Head of caudate nucleus (tissue), 42 donors: Measurements from ENCODE around the gene CALM3.
A peak's percentile ranks its signal among the peaks of the same experiment; 100 is the strongest.
"Not testable (repeated sequence)": the region's sequence is repeated elsewhere in the genome, so short reads cannot be mapped to it uniquely, and the experiment has no call there.

Source experiments
- DNase-seq, 42 donors: peaks; one replicate each; pipeline versions ENCODE4 v3.0.0 to v3.0.0-alpha.2; 2020 to 2021; ENCODE audit warnings: mixed read lengths in 7 of 42
- intact Hi-C: fragments of 100-400 bp; cut with DNase I; formaldehyde crosslinking; loops from one replicate; pipeline ENCODE4 v1.15.0; 2022

The CALM3 gene

DNA sequence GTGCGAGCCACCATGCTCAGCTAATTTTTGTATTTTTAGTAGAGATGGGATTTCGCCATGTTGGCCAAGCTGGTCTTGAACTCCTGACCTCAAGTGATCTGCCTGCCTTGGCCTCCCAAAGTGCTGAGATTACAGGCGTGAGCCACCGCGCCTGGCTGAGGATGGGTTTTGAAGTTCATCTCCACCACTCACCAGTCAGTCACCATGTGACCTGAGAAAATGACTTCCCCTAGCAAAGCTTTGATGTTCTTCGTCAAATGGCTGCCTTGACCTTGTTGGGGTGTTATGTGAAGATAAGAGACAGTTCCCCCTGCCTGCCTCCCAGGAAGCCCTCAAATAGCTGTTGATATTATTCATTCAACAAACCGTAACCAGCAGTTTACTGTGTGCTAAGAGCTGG, 27.8 kb downstream of the CALM3 start:
- intact Hi-C loops, DNase-seq: not testable (repeated sequence)

DNA sequence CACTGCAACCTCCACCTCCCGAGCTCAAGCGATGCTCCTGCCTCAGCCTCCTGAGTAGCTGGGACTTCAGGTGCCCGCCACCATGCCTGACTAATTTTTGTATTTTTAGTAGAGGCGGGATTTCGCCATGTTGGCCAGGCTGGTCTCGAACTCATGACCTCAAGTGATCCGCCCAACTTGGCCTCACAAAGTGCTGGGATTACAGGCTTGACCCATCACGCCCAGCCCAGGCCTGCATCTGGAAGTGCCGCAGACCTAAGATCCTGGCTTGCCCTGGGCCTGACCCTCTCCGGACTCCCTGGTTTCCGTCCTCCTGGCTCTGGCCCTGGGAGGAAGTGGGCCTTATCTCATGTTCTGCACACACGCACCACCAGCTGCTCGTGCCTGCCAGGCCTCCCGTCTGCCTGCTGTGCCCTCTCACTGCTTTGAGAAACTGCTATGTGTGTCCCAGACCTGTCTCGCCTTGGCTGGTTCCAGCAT, 28.5 kb downstream of the CALM3 start:
- DNase-seq = no peak
- intact Hi-C loops = no loop called here

GRCh38 chr19:46630586-46631205, 29.6 kb downstream of the CALM3 start:
- no peak for DNase-seq
- intact Hi-C loops = no loop called here

DNA sequence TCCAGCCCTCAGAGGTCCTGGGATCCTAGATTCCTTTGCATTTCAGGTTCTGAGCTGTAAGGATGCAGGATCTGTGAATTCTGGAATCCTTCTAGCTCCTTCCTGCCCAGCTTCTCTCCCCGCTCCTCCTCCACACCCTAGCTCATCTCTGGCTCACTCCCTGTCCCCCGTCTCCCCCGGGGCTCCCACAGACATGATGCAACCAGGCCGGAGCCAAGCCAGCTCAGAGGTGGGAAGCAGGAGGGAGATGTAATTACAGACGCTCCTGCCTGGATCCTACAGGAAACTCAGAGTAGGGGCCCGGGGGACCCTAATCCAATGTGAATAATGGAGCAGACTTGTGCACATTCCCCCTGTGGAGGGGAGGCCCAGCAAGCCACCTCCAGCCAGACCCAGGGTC, 30.4 kb downstream of the CALM3 start:
- intact Hi-C loops = no loop called here
- no peak for DNase-seq

- intact Hi-C loops = no loop called here
Observed at GRCh38 chr19:46633130-46633529, 32.0 kb downstream of the CALM3 start.

DNA sequence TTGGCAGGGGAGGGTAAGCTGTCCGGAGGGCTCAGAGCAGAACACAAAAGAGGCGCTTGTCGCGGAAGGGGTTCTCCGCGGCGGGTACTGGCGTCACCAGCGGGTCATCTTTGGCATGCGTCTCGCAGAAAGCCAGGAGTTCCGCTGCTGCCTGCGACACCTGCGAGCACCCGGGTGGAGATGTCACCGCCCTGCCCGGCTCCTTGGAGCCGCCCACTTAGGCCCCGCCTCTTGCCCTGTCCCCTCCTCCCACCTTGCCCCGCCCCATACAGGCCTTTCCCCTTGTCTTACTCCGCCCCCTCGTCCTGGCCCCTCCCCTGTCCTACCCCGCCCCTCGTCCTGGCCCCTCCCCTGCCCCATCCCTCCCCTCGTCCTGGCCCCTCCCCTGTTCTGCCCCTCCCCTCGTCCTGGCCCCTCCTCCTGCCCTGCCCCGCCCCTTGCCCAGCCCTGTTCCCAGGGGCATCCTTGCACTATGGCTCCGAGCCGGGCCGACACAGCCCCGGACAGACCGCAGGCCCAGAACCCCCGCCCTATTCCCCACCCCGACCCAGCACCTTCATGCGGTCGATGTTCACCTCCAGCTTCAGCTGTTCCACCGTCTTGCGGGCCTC, 33.0 kb downstream of the CALM3 start:
- peak; percentile 62 to 95 (median 84) for DNase-seq

More at GRCh38 chr19:46633130-46633529, 32.0 kb downstream of the CALM3 start:
- no peak for DNase-seq

DNA sequence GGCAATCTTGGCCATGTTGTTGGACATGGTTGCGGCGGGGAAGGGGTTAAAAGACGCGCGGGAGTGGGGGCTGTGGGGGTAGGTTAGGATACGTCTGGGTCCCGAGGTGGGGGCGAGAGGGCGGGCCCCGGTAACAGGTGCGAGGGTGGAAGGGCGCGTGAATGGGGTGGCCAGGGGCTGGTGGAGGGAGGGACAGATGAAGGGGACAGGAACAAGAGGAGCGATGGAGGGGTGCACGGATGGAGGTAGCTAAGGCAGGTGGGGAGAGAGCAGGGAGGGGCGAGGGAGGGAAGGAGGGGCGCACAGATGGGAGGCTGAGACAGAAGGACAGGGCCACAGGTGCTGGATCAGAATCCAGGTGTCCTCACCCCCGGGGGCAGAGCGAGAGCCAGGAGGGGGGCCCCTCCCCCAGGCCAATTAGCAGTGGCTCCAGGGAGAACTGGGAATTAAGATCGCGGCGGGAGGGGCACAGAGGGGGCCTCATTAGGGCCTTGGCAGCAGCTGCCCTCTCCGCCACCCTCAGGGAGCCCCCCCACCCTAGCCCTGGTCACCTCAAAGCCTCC, 33.6 kb downstream of the CALM3 start:
- intact Hi-C loops = no loop called here
- DNase-seq = no peak

More for the DNA sequence above, 33.0 kb downstream of the CALM3 start:
- intact Hi-C loops = no loop called here

DNA sequence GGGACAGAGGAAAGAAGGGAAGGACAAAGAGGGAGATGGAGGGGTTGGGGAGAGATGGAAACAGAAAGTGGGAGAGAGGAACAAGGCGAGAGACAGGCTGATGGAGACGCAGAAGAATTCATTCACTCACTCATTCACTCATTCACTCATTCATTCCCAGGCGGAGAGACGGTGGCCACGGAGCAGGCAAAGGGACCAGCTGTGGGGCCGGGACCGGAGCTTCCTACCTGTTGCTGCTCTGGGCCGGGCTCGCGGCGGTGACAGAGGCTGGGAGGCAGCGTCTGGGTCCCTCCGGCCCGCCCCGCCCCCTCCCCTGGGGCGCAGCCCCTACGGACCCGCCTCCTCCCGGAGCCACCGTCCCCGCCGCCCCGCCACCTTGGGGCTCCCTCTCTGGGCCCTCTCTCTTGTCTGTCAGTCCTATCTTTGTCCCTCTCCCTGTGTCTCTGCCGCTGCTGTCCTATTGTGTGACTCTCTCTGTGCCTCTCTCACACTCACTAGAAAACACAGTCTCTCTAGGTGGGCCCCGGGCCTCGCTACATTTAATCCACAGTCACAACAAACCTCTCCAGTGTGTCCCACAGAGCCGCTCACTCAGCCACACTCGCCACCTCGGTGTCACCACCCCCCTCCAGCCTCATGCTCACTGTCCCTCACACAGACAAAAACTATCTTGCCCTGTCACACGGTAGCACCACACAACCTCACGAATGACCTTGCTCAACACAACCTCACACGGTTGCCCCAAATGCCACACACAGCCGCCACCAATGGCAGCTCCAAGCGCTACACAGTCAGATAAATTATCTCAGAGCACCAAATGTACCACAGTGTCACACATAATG, 35.0 kb downstream of the CALM3 start, which contains the start of gene GNG8:
Gene GNG8, minus strand, starts transcription at position 283 of the 842 bp plus-strand sequence. CDS start 1,520 bp downstream, outside the sequence.
- DNase-seq = peak in 11 of 42 donors; percentile 14 to 54 (median 24)
- intact Hi-C loops = no loop called here

DNA sequence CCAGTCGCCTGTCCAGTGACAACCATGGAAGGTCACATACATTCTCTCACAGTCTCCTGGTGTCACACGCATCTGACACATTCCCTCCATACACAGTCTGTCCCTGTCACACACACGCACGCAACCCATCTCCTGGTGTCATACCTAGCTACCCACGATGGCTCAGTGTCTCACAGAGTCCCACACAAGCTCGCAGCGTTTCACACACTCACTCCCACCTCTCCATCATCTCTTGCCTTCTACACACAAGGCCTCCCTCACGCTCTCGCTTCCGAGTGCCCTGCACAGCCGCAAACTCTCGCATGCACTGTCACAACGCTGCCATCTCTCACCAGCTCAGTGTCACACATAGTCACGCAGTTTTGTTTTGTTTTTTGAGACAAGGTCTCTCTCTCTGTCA, 36.1 kb downstream of the CALM3 start:
- peak in 36 of 42 donors; percentile 29 to 86 (median 56) for DNase-seq
- intact Hi-C loops = no loop called here

DNA sequence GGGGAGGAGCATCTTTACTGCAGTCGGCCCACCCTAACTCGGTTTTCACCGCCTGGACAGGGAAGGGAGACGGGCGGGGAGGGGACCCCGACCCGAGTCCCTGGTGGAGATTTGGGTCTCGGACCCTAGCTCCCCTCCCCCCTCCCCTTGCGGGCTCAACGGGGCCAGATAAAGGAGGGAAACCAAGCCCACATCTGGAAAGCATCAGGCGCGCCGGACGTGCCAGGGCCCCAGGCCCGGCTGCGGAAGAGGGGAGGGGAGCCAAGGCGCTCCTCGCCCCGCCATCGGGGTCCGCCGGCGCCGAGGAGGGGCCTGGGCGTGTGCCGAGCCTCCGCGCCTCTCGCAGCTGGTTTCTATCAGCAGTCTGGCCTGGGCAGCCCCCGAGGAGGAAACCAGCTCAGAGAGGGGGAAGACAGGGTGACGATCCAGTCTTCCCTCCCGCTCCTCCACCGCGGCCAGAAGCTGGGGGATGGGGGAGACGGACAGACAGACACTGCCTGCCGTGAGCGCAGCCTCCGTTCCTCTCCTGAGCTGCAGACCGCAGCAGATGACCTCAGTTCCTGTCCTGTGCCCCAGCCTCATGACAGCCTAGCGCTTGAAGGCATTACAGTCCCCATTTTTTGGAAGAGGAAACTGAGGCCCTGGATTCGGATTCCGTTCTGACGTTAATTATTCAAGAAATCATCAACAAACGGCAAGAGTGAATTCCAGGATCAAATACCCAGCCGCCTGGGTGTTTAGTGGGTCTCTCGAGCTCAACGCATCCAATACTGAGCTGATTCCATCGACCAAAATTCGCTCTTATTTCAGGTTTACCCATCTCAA, 38.4 kb downstream of the CALM3 start:
- DNase-seq = peak in 18 of 42 donors; percentile 16 to 64 (median 32)
- intact Hi-C loops = no loop called here

- intact Hi-C loops = no loop called here
- no peak for DNase-seq
Observed at GRCh38 chr19:46640656-46641055, 39.5 kb downstream of the CALM3 start.

DNA sequence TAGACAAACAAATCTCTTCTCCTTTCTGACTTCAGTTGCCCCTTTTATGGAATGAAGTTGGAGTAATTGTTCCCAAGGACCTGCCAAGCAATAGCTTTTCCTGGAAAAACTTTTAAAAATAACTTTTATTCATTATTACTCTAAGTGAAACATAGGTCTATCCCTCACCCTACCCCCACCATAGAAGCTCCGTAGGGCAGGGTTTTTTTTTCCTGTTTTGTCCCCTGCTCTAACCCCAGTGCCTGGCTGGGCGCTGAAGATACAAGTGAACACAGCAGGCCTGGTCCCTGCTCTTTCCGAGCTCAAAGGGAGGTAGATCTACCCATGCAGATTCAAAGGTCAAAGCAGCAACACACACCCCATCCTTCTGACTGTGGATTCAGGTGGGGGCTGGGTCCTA, 43.6 kb downstream of the CALM3 start:
- intact Hi-C loops = no loop called here
- DNase-seq = no peak

- intact Hi-C loops = no loop called here
Observed at GRCh38 chr19:46646402-46646801, 45.3 kb downstream of the CALM3 start.

DNA sequence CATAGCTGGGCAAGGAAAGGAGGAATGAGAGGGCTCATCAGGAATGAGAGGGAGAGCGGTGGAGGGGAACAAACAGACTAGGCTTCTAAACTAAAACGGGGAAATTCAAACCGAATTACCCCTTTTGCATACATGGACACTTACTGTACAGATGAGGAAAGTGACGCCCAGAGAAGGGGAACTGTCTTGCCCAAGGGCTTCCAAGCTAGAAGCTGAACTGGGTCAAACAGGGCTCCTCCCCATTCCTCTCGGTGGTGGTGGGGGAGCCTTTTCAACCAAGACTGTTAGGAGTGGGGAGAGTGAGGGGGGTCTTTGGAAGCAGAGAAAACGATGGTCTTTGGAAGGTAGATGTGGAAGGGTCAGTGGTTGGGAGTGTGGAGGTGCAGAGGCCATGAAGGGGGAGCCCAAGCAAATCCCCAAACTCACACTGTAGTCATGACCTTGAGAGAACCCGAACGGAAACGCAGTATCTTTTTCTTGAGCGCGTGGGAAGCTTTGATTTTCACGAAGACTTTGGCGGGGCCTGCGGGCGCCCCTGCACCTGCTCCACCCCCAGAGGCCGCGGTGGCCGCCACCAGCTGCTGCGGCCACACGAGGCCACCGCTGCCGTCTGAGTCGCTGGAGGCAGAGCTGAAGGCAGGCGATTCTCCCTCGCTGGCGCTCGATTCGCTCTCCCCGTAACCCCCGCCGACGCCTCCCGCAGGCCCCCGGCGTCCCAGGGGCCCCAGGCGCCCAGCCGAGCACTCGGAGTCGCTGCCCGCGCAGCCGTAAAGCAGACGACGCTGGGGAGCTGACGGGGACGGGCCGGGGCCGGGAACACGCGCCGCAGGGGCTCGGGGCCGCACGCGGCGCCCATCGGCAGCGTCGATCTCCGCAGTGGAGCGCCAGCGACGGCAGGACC, 47.2 kb downstream of the CALM3 start:
- intact Hi-C loops = no loop called here
- peak in 1 of 42 donors; percentile 8 for DNase-seq

More at GRCh38 chr19:46646402-46646801, 45.3 kb downstream of the CALM3 start:
- DNase-seq = no peak

DNA sequence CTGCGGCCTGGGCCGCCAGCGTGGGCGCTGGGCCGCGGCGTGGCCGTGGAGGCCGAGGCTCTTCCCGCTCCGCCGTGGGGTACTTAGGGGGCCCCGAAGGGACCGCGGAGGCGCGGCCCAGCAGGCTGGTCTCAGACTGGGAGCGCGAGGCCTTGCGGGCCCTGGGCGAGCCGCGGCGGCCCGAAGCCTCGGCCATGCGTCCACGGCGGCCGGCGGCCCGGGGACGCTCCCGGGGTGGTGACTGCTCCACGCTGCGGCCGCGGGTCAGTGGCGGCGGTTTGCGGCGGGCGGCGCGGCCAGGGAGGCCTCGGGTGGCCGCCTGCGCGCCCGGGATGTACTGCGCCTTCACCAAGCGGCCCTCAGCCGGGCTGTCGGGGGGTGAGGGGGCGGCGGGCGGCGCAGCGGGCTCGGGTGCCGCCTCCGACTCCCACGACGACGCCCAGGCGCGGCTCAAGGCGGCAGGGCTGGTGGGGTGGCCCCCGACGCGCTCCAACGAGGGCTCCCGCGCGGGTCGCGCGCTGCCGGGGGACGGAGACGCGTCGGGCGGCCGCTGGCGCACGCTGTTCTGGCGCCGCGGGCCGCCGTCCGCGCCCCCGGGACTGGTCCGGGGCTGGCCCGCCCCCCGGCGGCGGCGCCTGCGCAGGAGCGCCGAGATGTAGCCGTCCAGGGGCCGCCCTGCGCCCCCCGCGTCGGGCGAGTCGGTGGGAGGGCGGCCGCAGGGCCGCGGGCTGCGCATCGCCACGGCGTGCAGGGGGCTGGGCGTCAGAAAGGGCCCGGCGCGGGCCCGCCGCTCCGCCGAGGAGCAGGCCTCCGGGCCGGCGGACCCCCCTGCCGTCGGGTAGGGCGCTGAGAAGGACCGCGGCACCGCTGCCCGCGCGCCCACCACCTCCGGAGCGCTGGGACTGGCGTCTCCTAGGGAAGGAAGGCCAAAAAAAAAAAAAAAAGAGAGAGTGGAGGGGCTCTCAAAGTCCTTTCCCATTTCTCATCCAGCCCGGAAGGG, 48.1 kb downstream of the CALM3 start:
- intact Hi-C loops = no loop called here
- no peak for DNase-seq

DNA sequence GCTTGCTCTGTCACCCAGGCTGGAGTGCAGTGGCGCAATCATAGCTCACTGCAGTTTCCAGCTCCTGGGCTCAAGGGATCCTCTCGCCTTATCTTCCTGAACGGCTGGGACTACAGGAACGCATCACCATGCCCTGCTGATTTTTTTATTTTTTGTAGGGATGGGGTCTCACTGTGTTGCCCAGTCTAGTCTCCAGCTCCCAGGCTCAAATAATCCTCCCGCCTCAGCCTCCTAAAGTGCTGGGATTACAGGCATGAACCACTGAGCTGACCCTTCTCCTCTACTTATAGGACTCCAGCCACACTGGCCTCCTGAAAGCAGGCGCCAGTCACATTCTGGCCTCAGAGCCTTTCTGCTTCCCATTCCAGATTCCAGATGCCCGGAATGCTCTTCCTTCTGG, 49.3 kb downstream of the CALM3 start:
- intact Hi-C loops = no loop called here
- no peak for DNase-seq
